ENCODE measurements around the gene TRIM52. TPM values are rescaled to one million over a fixed set of nuclear protein-coding genes. Genes with fewer than 3 reads are reported as not detected.

The TRIM52 gene
- total RNA-seq, 4 donors from 2014 or later: 14.7 to 24.3 (median 20.4) TPM

GRCh38 chr5:181243564-181244343, 17.2 kb downstream of the TRIM52 start, which contains the start of gene RACK1:
Gene RACK1 (minus strand): TSS chr5:181243906. CDS start chr5:181243800, 106 bp downstream.
- no peaks in the 10 kb centered on the region for H3K9me3 ChIP-seq
- in situ Hi-C loops (cut with MboI; ENCODE audit: low pct_ligation_motif_present in 1 of 4, low pct_unique_long_range_greater_than_20kb in 1 of 4, low sequenced_read_pairs in 3 of 4) (no loop called here), intact Hi-C loops (cut with DNase I; ENCODE audit: low total_unique reads) (loop anchor here (10.0 kb wide), 1 partner anchor 59 kb away; no protein-coding TSS in a partner anchor)
- peak within 1 kb of the TSS; percentile 96 to 97 (median 97) for H3K27ac ChIP-seq
- peak within 1 kb of the TSS; percentile 56 to 86 (median 63) for H3K4me3 ChIP-seq
- 0 to 1% methylated on average over 7 to 50 of the region's 50 CpGs for WGBS, 2 donors (ENCODE audit: low coverage in 1 of 2)
- peaks cover 30 to 53% (median 47%) of the 10 kb centered on the region in 4 donors for H3K4me1 ChIP-seq
- H3K27me3 ChIP-seq: no peaks in the 10 kb centered on the region
- H3K36me3 ChIP-seq: peaks cover 0 to 29% (median 16%) of the 10 kb centered on the region in 4 donors
- DNase-seq: peak; percentile 90
- TF ChIP-seq POLR2AphosphoS5 (IDR thresholded peaks at IDR 0.05): peak; percentile 50 to 85 (median 72)
- peak; percentile 76 for TF ChIP-seq POLR2A (IDR thresholded peaks at IDR 0.05)
- no peak for TF ChIP-seq CTCF (IDR thresholded peaks at IDR 0.05)

- intact Hi-C loops (cut with DNase I; ENCODE audit: low total_unique reads): loop anchor here (10.0 kb wide), 1 partner anchor 58 kb away; no protein-coding TSS in a partner anchor
- peak overlapping the region; percentile 56 to 86 (median 63) for H3K4me3 ChIP-seq
- in situ Hi-C loops (cut with MboI; ENCODE audit: low pct_ligation_motif_present in 1 of 4, low pct_unique_long_range_greater_than_20kb in 1 of 4, low sequenced_read_pairs in 3 of 4): no loop called here
- WGBS, 2 donors (ENCODE audit: low coverage in 1 of 2): 0% methylated on average over 8 to 23 of the region's 25 CpGs
- peaks cover 26 to 47% (median 40%) of the 10 kb centered on the region in 4 donors for H3K4me1 ChIP-seq
- peak overlapping the region; percentile 96 to 97 (median 97) for H3K27ac ChIP-seq
- H3K9me3 ChIP-seq: no peaks in the 10 kb centered on the region
- DNase-seq: no peak
- no peaks in the 10 kb centered on the region for H3K27me3 ChIP-seq
- H3K36me3 ChIP-seq: peaks cover 0 to 35% (median 20%) of the 10 kb centered on the region in 4 donors
- TF ChIP-seq CTCF (IDR thresholded peaks at IDR 0.05) (no peak), POLR2AphosphoS5 (IDR thresholded peaks at IDR 0.05) (peak in 1 of 3 donors; percentile 3)
Observed at GRCh38 chr5:181243018-181243563, 17.9 kb downstream of the TRIM52 start.

- H3K4me1 ChIP-seq: peaks cover 21 to 40% (median 34%) of the 10 kb centered on the region in 4 donors
- H3K27ac ChIP-seq: peak overlapping the region; percentile 96 to 97 (median 97)
- in situ Hi-C loops (cut with MboI; ENCODE audit: low pct_ligation_motif_present in 1 of 4, low pct_unique_long_range_greater_than_20kb in 1 of 4, low sequenced_read_pairs in 3 of 4) (no loop called here), intact Hi-C loops (cut with DNase I; ENCODE audit: low total_unique reads) (loop anchor here (10.0 kb wide), 1 partner anchor 57 kb away; no protein-coding TSS in a partner anchor)
- no peaks in the 10 kb centered on the region for H3K9me3 ChIP-seq
- peaks cover 0 to 46% (median 25%) of the 10 kb centered on the region in 4 donors for H3K36me3 ChIP-seq
- no peak for DNase-seq
- no peak for TF ChIP-seq EP300 (IDR thresholded peaks at IDR 0.05; ENCODE audit: low read depth)
- no peaks in the 10 kb centered on the region for H3K27me3 ChIP-seq
- H3K4me3 ChIP-seq: peak overlapping the region in 3 of 4 donors; percentile 63 to 86 (median 63)
- 11 to 37% methylated on average over 4 to 6 of the region's 6 CpGs for WGBS, 2 donors (ENCODE audit: low coverage in 1 of 2)
Observed at GRCh38 chr5:181242031-181242451, 18.9 kb downstream of the TRIM52 start.

DNA sequence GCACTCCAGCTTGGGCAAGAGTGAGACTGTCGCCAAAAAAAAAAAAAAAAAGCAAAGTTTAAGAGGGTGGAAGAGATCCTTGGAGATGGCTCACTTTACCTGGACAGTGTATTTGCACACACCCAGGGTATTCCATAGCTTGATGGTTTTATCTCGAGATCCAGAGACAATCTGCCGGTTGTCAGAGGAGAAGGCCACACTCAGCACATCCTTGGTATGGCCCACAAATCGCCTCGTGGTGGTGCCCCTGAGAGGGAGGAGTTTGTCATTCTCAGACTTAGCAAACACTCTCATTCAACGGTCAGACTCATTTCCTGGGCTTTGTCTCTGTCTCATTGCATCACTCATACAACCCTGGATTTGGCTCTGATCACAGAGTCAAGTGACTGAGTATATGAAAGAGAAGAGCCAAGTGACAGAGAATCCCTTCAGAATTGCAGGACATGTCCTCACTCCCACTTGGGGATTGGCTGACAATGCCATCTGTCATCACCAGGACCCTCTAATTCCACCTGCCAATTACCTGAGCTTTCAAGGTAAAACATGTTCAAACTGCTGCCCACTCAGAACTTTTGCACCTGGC, 19.5 kb downstream of the TRIM52 start:
- no peaks in the 10 kb centered on the region for H3K9me3 ChIP-seq
- peak overlapping the region in 1 of 4 donors; percentile 86 for H3K4me3 ChIP-seq
- no peaks in the 10 kb centered on the region for H3K27me3 ChIP-seq
- intact Hi-C loops (cut with DNase I; ENCODE audit: low total_unique reads) (loop anchor here (10.0 kb wide), 1 partner anchor 57 kb away; no protein-coding TSS in a partner anchor), in situ Hi-C loops (cut with MboI; ENCODE audit: low pct_ligation_motif_present in 1 of 4, low pct_unique_long_range_greater_than_20kb in 1 of 4, low sequenced_read_pairs in 3 of 4) (no loop called here)
- peaks cover 21 to 40% (median 32%) of the 10 kb centered on the region in 4 donors for H3K4me1 ChIP-seq
- peak overlapping the region; percentile 96 to 97 (median 97) for H3K27ac ChIP-seq
- TF ChIP-seq POLR2A (IDR thresholded peaks at IDR 0.05) (no peak), CTCF (IDR thresholded peaks at IDR 0.05) (no peak), POLR2AphosphoS5 (IDR thresholded peaks at IDR 0.05) (no peak), EP300 (IDR thresholded peaks at IDR 0.05; ENCODE audit: low read depth) (no peak)
- peaks cover 0 to 51% (median 28%) of the 10 kb centered on the region in 4 donors for H3K36me3 ChIP-seq
- WGBS, 2 donors (ENCODE audit: low coverage in 1 of 2): 20 to 29% methylated on average over 1 to 6 of the region's 6 CpGs
- DNase-seq: no peak
